GM23338 (cell line): ENCODE data around the gene FAM89A. TPM values are rescaled to one million over a fixed set of nuclear protein-coding genes. Genes with fewer than 3 reads are reported as not detected.

ENCODE experiments used
- ATAC-seq: fragments of 200-7000 bp; cut with Tn5 transposase; 3 replicates; pipeline ENCODE4 v1.9.1; 2020
- DNase-seq: peaks from one replicate; pipeline ENCODE4 v3.0.0-alpha.2; 2015; ENCODE audit warnings: low spot score
- H2AFZ ChIP-seq: fragments of 200-600 bp; sonication (generic); 2 replicates; pipeline ENCODE4 v1.8.0; 2016; ENCODE audit warnings: antibody characterized with exemption, mild to moderate bottlenecking, moderate library complexity
- H3F3A ChIP-seq: fragments of 200-600 bp; sonication (generic); replicated peaks from 2 replicates; pipeline ENCODE4 v1.8.0; 2017; ENCODE audit warnings: antibody characterized with exemption, mixed run types, low read depth
- H3K27ac ChIP-seq: fragments of 200-600 bp; sonication (generic); 2 replicates; pipeline ENCODE4 v1.6.1; 2016; ENCODE audit warnings: low read depth
- H3K27me3 ChIP-seq: fragments of 200-600 bp; sonication (generic); 2 replicates; pipeline ENCODE4 v1.8.0; 2016; ENCODE audit warnings: mild to moderate bottlenecking, mixed run types, moderate library complexity; ENCODE audit not compliant: insufficient read depth
- H3K36me3 ChIP-seq: fragments of 200-600 bp; sonication (generic); 2 replicates; pipeline ENCODE4 v1.8.0; 2016; ENCODE audit warnings: mild to moderate bottlenecking; ENCODE audit not compliant: insufficient read depth
- H3K4me1 ChIP-seq: fragments of 200-600 bp; sonication (generic); 2 replicates; pipeline ENCODE4 v1.8.0; 2016; ENCODE audit warnings: mild to moderate bottlenecking, moderate library complexity; ENCODE audit not compliant: insufficient read depth
- H3K4me2 ChIP-seq: fragments of 200-600 bp; sonication (generic); 2 replicates; pipeline ENCODE4 v1.7.1; 2017; ENCODE audit warnings: mixed run types
- H3K4me3 ChIP-seq: fragments of 200-600 bp; sonication (generic); 2 replicates; pipeline ENCODE4 v1.6.1; 2016; ENCODE audit warnings: mixed run types
- H3K79me2 ChIP-seq: fragments of 200-600 bp; sonication (generic); replicated peaks from 2 replicates; pipeline ENCODE4 v1.8.0; 2017; ENCODE audit warnings: mild to moderate bottlenecking; ENCODE audit not compliant: insufficient read depth
- H3K9me2 ChIP-seq: fragments of 200-600 bp; sonication (generic); 2 replicates; pipeline ENCODE4 v1.8.0; 2017; ENCODE audit not compliant: insufficient read depth
- H4K20me1 ChIP-seq: fragments of 200-600 bp; sonication (generic); replicated peaks from 2 replicates; pipeline ENCODE4 v1.8.0; 2017; ENCODE audit warnings: mild to moderate bottlenecking; ENCODE audit not compliant: insufficient read depth
- H3K27ac Mint-ChIP-seq: 2 replicates; pipeline ENCODE4 v1.8.0; 2020; ENCODE audit warnings: inconsistent platforms, mild to moderate bottlenecking, moderate library complexity, mixed read lengths
- H3K27me3 Mint-ChIP-seq: 3 replicates; pipeline ENCODE4 v1.8.0; 2022; ENCODE audit warnings: low read depth, mild to moderate bottlenecking, moderate library complexity, mixed read lengths, inconsistent platforms; ENCODE audit not compliant: insufficient read depth, poor library complexity
- H3K36me3 Mint-ChIP-seq: 3 replicates; pipeline ENCODE4 v1.8.0; 2021; ENCODE audit warnings: low read depth, mild to moderate bottlenecking, inconsistent platforms, moderate library complexity, mixed read lengths
- H3K4me1 Mint-ChIP-seq: 3 replicates; pipeline ENCODE4 v1.8.0; 2020; ENCODE audit warnings: mild to moderate bottlenecking, inconsistent platforms, mixed read lengths
- H3K4me3 Mint-ChIP-seq: 3 replicates; pipeline ENCODE4 v1.8.0; 2021; ENCODE audit warnings: moderate library complexity, mild to moderate bottlenecking, inconsistent platforms, mixed read lengths
- H3K9me3 Mint-ChIP-seq: 3 replicates; pipeline ENCODE4 v1.8.0; 2020; ENCODE audit warnings: moderate library complexity, mild to moderate bottlenecking, inconsistent platforms, mixed read lengths
- CREB1 ChIP-seq: fragments of 250-450 bp; sonication (Bioruptor Pico); IDR thresholded peaks from 2 replicates; pipeline ENCODE4 v1.5.0; 2020; ENCODE audit warnings: low read depth, mild to moderate bottlenecking, moderate library complexity
- CTCF ChIP-seq, 2 experiments: fragments of 200-600 bp in 1 of 2; sonication (generic) in 1 of 2; conservative IDR thresholded peaks; 2 replicates each; pipeline versions ENCODE4 v1.5.1 to v1.6.1; 2016 to 2017; ENCODE audit warnings: antibody characterized with exemption in 2 of 2, low read depth in 2 of 2, mild to moderate bottlenecking in 2 of 2, moderate library complexity in 1 of 2
- EZH2 ChIP-seq: fragments of 200-600 bp; sonication (generic); IDR thresholded peaks from one replicate; pipeline ENCODE4 v1.8.0; 2017; ENCODE audit warnings: antibody characterized with exemption, mild to moderate bottlenecking, low read depth; ENCODE audit not compliant: unreplicated experiment
- EZH2phosphoT487 ChIP-seq: fragments of 200-600 bp; sonication (generic); IDR thresholded peaks from one replicate; pipeline ENCODE4 v1.8.1; 2018; ENCODE audit warnings: antibody characterized with exemption; ENCODE audit not compliant: unreplicated experiment
- JUNB ChIP-seq: IDR thresholded peaks from one replicate; pipeline ENCODE4 v1.6.1; 2016; ENCODE audit warnings: antibody characterized with exemption; ENCODE audit not compliant: unreplicated experiment
- NANOG ChIP-seq: IDR thresholded peaks from 2 replicates; pipeline ENCODE4 v1.6.1; 2016; ENCODE audit warnings: antibody characterized with exemption, borderline replicate concordance
- STAT1 ChIP-seq: IDR thresholded peaks from one replicate; pipeline ENCODE4 v1.6.1; 2016; ENCODE audit warnings: antibody characterized with exemption; ENCODE audit not compliant: unreplicated experiment
- ZNF114 ChIP-seq: fragments of 250-450 bp; sonication (Bioruptor Pico); IDR thresholded peaks from 2 replicates; pipeline ENCODE4 v1.5.0; 2020; ENCODE audit warnings: mild to moderate bottlenecking, moderate library complexity
- ZNF331 ChIP-seq: fragments of 250-450 bp; sonication (Bioruptor Pico); IDR thresholded peaks from 2 replicates; pipeline ENCODE4 v1.5.0; 2020; ENCODE audit warnings: low read depth, mild to moderate bottlenecking, moderate library complexity
- ZNF462 ChIP-seq: fragments of 250-450 bp; sonication (Bioruptor Pico); IDR thresholded peaks from 2 replicates; pipeline ENCODE4 v1.5.0; 2020; ENCODE audit warnings: mild to moderate bottlenecking, moderate library complexity
- polyA plus RNA-seq: library from polyadenylated mRNA; unstranded; fragments of >200 nt; fragmentation: Nextera tagmentation; extraction: Ambion mirVana; gene quantifications from 2 replicates; pipeline ENCODE4 v1.2.1, GENCODE V29; 2016
- total RNA-seq: library from RNA; depleted of rRNA; stranded (reverse); fragments of >200 nt; shearing (Covaris generic); gene quantifications from 2 replicates; pipeline ENCODE4 v1.2.3, GENCODE V29; 2014
- TF ChIP-seq, protein P1 (sequence below): IDR thresholded peaks from 2 replicates; pipeline ENCODE4 v1.6.1; 2016; ENCODE audit warnings: antibody characterized with exemption
- TF ChIP-seq, protein P2 (sequence below): IDR thresholded peaks from one replicate; pipeline ENCODE4 v1.6.1; 2018; ENCODE audit warnings: antibody characterized with exemption; ENCODE audit not compliant: unreplicated experiment

The FAM89A gene
- total and polyA plus RNA-seq, 2 experiments from 2014 or later: 3.2 to 3.8 TPM

- Histone ChIP-seq H4K20me1 (peaks cover 10% of the 10 kb centered on the region), H3F3A (no peaks in the 10 kb centered on the region), H3K4me3 (no peak overlapping the region), H2AFZ (no peak overlapping the region), H3K79me2 (no peaks in the 10 kb centered on the region), H3K9me2 (no peaks in the 10 kb centered on the region), H3K27ac (no peak overlapping the region), H3K4me1 (no peaks in the 10 kb centered on the region; the same call in 1 of the 2 replicates), H3K27me3 (peaks cover 64% of the 10 kb centered on the region), H3K4me2 (no peak overlapping the region), H3K36me3 (no peaks in the 10 kb centered on the region)
- H3K36me3 Mint-ChIP-seq: no peaks in the 10 kb centered on the region; the same call in 2 of the 3 replicates
- H3K27me3 Mint-ChIP-seq: peaks cover 56% of the 10 kb centered on the region
- TF ChIP-seq, protein P1, sequence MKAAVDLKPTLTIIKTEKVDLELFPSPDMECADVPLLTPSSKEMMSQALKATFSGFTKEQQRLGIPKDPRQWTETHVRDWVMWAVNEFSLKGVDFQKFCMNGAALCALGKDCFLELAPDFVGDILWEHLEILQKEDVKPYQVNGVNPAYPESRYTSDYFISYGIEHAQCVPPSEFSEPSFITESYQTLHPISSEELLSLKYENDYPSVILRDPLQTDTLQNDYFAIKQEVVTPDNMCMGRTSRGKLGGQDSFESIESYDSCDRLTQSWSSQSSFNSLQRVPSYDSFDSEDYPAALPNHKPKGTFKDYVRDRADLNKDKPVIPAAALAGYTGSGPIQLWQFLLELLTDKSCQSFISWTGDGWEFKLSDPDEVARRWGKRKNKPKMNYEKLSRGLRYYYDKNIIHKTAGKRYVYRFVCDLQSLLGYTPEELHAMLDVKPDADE: no peak
- TF ChIP-seq STAT1 (no peak), EZH2 (no peak), NANOG (no peak), ZNF114 (CRISPR knock-in tag) (no peak), ZNF462 (CRISPR knock-in tag) (no peak), CTCF (conservative IDR thresholded peaks at IDR 0.05; ENCODE audit: low read depth in 2 of 2) (no peak), EZH2phosphoT487 (no peak), ZNF331 (no peak), CREB1 (CRISPR knock-in tag) (no peak), JUNB (no peak)
- TF ChIP-seq, protein P2, sequence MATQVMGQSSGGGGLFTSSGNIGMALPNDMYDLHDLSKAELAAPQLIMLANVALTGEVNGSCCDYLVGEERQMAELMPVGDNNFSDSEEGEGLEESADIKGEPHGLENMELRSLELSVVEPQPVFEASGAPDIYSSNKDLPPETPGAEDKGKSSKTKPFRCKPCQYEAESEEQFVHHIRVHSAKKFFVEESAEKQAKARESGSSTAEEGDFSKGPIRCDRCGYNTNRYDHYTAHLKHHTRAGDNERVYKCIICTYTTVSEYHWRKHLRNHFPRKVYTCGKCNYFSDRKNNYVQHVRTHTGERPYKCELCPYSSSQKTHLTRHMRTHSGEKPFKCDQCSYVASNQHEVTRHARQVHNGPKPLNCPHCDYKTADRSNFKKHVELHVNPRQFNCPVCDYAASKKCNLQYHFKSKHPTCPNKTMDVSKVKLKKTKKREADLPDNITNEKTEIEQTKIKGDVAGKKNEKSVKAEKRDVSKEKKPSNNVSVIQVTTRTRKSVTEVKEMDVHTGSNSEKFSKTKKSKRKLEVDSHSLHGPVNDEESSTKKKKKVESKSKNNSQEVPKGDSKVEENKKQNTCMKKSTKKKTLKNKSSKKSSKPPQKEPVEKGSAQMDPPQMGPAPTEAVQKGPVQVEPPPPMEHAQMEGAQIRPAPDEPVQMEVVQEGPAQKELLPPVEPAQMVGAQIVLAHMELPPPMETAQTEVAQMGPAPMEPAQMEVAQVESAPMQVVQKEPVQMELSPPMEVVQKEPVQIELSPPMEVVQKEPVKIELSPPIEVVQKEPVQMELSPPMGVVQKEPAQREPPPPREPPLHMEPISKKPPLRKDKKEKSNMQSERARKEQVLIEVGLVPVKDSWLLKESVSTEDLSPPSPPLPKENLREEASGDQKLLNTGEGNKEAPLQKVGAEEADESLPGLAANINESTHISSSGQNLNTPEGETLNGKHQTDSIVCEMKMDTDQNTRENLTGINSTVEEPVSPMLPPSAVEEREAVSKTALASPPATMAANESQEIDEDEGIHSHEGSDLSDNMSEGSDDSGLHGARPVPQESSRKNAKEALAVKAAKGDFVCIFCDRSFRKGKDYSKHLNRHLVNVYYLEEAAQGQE: no peak
- ATAC-seq (no peak), DNase-seq (no peak)
- H3K4me1 Mint-ChIP-seq: peaks cover 2% of the 10 kb centered on the region; the same call in 1 of the 3 replicates
- no peak overlapping the region for H3K4me3 Mint-ChIP-seq
- H3K9me3 Mint-ChIP-seq: no peaks in the 10 kb centered on the region; the same call in 2 of the 3 replicates
- H3K27ac Mint-ChIP-seq: no peak overlapping the region
Measured at GRCh38 chr1:231036416-231036815, 3.6 kb downstream of the FAM89A start.
